GM13976 (cell line): Measurements from ENCODE around the gene MRTFA.
"Not testable (repeated sequence)": the region's sequence is repeated elsewhere in the genome, so short reads cannot be mapped to it uniquely, and the experiment has no call there.

Experiments used
- DNase-seq: peaks from one replicate; pipeline ENCODE4 v3.0.0; 2012; ENCODE audit warnings: low spot score
- CTCF ChIP-seq: IDR thresholded peaks from 2 replicates; pipeline ENCODE4 v1.5.1; 2012; ENCODE audit warnings: borderline replicate concordance, mild to moderate bottlenecking; ENCODE audit not compliant: insufficient read depth; ENCODE audit errors: extremely low read depth, missing control alignments, control extremely low read depth
- in situ Hi-C: fragments of 300-500 bp; cut with MboI; formaldehyde crosslinking; loops from one replicate; pipeline ENCODE4 v1.12.0; 2022; ENCODE audit warnings: low sequenced_read_pairs, mixed read lengths, inconsistent platforms; ENCODE audit not compliant: unreplicated experiment

Gene MRTFA

GRCh38 chr22:40392618-40393017 lies 243.9 kb downstream of the MRTFA start:
- TF ChIP-seq CTCF: no peak
- in situ Hi-C loops: no loop called here
- no peak for DNase-seq

- no peak for TF ChIP-seq CTCF
- no peak for DNase-seq
- in situ Hi-C loops: no loop called here
These were observed 245.1 kb downstream of the MRTFA start for GRCh38 chr22:40391417-40391816.

- in situ Hi-C loops: no loop called here
- no peak for DNase-seq
These were observed 248.3 kb downstream of the MRTFA start for GRCh38 chr22:40388231-40388630.

GRCh38 chr22:40387746-40388145 lies 248.8 kb downstream of the MRTFA start:
- in situ Hi-C loops: no loop called here
- no peak for TF ChIP-seq CTCF
- no peak for DNase-seq

More at GRCh38 chr22:40388231-40388630, 248.3 kb downstream of the MRTFA start:
- no peak for TF ChIP-seq CTCF

GRCh38 chr22:40385036-40385782 lies 251.3 kb downstream of the MRTFA start:
- no peak for TF ChIP-seq CTCF
- in situ Hi-C loops: no loop called here
- peak; percentile 72 for DNase-seq

- in situ Hi-C loops: no loop called here
- DNase-seq: no peak
- TF ChIP-seq CTCF: no peak
These were observed 252.6 kb downstream of the MRTFA start for GRCh38 chr22:40383905-40384304.

GRCh38 chr22:40381461-40381860 lies 255.1 kb downstream of the MRTFA start:
- in situ Hi-C loops: no loop called here
- no peak for DNase-seq
- no peak for TF ChIP-seq CTCF

GRCh38 chr22:40378448-40378847 lies 258.1 kb downstream of the MRTFA start:
- DNase-seq, in situ Hi-C loops: not testable (repeated sequence)
